GM12873 (cell line): ENCODE measurements around the gene PRKAR2B.

Experiments used
- CTCF ChIP-seq: IDR thresholded peaks from 2 replicates; pipeline ENCODE4 v1.5.1; 2012; ENCODE audit warnings: low read depth, mild to moderate bottlenecking, moderate library complexity, low read length, control low read depth; ENCODE audit not compliant: insufficient read depth; ENCODE audit errors: missing control alignments

PRKAR2B gene

DNA sequence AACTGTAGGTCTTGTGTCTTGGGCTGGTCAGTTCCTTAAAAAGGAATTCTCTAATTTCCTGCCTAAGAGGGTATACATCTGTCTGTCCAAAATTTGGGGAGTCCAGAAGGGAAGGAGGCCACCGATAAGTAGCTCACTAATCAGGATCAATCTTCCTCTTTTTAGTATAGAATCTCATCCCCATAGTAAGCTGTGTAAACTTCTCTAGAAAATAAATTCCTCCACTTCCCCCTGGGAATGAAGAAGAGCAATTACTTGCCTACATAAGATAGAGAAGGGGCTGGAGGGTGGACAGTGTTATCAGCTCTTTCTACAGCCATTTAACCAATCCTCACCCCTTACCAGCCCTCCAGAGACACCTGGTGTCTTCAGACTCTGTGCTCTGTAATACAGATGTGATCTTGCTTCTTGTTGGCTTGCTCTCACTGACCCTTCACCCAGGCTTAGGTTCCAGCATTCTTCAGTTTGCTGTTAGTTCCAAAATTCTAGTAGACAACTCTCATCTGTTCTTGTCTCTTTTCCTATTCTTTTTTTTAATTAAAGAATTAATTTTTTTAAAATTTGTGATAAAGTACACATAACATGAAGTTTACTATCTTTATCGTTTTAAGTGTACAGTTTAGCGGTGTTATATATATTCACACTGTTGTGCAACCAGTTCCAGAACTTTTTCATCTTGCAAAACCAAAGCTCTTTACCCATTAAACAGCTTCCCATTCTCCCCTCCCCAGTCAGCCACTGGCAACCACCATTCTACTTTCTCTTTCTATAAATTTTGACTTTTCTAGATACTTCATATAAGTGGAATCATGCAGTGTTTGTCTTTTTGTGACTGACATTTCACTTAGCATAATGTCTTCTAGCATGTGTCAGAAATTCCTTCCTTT is 6.5 kb upstream of the PRKAR2B start:
- TF ChIP-seq CTCF = no peak

- no peak for TF ChIP-seq CTCF
These were observed 5.2 kb upstream of the PRKAR2B start for GRCh38 chr7:107039199-107039900.

DNA sequence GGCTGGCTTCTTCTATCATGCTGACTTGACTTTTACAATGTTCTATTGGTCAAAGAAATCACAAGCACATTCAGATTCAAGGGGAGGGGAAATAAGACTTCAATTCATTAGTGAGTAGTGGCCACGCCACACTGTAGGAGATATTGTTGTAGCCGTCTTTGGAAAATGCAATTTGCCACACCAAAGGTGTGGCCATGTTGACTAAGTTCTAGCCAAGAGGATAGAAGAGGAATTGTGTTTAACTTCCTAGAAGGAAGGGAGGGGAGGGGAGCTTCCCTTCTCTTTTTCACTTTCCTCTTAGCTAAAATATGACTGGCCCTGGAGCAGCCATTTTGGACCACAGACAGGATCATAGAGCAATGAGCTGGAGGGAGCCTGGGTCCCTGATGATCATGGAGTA is 3.4 kb upstream of the PRKAR2B start:
- TF ChIP-seq CTCF = no peak

- TF ChIP-seq CTCF = no peak
These were observed 1.0 kb upstream of the PRKAR2B start for GRCh38 chr7:107043491-107043890.

DNA sequence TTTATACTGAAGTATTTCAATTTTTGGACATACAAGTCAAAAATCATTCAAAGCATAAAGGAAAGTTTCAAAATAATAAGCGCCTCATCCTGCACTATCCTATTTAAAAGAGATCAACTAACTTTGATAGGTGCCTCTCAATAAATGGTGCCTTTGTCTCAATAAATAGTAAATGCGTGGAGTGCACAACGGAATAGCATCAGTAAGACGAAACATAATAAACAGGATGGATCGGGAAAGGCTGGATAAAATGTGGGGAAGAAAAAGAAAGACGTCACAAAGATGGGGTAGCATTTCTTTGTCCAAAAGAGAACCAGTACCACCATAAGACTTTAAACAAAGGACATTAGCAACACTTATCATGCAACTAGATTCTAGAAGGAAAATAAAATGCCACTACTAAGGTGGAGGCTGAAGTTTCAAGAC is 571 bp upstream of the PRKAR2B start:
- TF ChIP-seq CTCF = no peak

- TF ChIP-seq CTCF = no peak
These were observed 873 bp downstream of the PRKAR2B start for GRCh38 chr7:107045195-107045960.

GRCh38 chr7:107045980-107046379 is 1.5 kb downstream of the PRKAR2B start:
- no peak for TF ChIP-seq CTCF
